Activated CD4-positive, CD25-positive, alpha-beta regulatory T cell treated with anti-CD3 and anti-CD28 coated beads, Interleukin-2, amount 50 U/mL, for 72 hours (primary cell): ENCODE measurements around the gene SRCAP.
"Not testable (repeated sequence)": the region's sequence is repeated elsewhere in the genome, so short reads cannot be mapped to it uniquely, and the experiment has no call there.

Experiments
- DNase-seq: peaks from one replicate; pipeline ENCODE4 v3.0.0; 2021

The SRCAP gene

DNA sequence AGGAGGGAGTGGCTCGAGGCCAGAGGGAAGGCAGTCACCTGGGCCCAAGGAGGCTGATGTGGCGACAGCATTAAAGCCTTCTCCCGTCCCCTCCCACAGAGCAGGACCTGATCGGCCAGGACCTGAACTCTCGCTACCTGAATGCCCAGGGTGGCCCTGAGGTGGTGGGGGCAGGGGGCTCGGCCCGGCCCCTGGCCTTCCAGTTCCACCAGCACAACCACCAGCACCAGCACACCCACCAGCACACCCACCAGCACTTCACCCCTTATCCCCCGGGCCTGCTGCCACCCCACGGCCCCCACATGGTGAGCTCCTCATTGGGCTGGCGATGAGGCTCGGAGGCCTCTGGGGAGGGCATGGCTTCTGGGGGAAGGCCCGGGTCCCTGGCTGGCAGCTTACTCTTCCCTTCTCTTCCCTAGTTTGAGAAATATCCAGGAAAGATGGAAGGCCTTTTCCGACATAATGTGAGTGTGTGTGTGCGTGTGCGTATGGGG, 34.3 kb upstream of the SRCAP start:
- no peak for DNase-seq

DNA sequence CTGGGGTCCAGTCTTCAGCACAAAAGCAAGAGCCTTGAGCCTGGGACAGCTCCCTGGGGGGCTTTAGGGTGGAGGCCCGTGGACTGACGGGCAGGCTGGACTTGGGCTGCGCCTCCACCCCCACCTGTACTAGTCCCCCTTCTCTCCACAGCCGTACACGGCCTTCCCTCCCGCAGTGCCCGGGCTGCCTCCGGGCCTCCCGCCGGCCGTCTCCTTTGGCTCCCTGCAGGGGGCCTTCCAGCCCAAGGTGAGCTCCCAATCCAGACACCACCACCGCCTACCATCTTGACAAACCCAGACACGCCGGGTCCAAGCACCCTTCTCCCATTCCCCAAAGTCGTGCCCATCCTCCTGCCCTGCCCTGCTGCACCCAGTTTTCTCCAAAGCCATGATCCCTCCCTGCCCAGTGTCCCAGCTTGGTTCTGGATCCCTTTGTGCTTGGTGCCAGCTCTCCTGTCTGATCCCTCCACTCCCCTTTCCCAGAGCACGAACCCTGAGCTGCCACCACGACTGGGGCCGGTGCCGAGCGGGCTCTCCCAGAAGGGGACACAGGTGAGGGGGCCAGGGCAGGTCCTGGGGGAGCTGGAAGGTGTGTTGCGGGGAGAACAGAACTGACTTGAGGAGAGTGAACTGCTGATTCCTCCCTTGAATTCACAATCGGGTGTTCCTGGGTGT, 33.7 kb upstream of the SRCAP start:
- no peak for DNase-seq

GRCh38 chr16:30665830-30666190, 33.2 kb upstream of the SRCAP start:
- no peak for DNase-seq

- no peak for DNase-seq
These were observed 32.3 kb upstream of the SRCAP start for GRCh38 chr16:30666681-30667080.

DNA sequence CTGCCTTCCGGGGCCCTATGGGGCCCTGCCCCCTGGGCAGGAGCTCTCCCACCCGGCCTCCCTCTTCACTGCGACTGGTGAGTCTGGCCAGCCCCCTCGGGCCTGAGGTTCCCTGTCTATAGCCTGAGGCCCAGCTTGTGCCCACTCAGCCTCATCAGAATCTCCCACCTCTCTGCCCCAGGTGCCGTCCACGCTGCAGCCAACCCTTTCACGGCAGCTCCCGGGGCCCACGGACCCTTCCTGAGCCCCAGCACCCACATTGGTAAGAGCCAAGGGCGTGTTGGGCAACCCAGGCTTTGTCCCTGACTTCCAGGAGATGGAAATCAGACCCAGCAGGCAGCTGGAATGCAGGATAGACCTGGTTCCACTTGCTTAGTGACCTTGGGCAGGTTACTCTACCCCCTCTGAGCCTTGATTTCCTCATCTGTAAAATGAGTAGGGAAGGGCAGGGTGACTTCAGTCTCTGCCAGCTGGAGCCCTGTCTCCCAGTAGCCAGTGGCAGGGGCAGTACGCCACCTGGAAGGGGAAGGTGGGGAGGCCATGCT, 31.5 kb upstream of the SRCAP start:
- no peak for DNase-seq

DNA sequence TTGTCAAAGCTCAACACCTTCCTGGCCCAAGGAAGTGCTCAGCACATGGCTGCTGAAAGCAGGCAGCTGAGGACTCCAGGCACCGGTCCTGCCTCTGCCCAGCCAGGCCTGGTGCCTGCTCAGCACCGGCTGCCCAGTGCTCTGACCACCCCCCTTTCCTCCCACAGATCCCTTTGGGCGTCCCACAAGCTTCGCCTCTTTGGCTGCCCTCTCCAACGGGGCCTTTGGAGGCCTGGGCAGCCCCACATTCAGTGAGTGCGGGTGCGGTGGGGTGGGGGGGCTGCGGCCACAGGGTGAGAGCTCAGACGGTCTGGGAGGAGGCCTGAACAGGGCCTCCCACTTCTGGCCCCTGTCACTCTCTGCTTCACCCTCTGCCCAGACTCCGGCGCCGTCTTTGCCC, 30.6 kb upstream of the SRCAP start:
- DNase-seq = no peak

- no peak for DNase-seq
These were observed 29.7 kb upstream of the SRCAP start for GRCh38 chr16:30669026-30669902.

GRCh38 chr16:30669903-30670824, 28.8 kb upstream of the SRCAP start:
- DNase-seq = no peak

DNA sequence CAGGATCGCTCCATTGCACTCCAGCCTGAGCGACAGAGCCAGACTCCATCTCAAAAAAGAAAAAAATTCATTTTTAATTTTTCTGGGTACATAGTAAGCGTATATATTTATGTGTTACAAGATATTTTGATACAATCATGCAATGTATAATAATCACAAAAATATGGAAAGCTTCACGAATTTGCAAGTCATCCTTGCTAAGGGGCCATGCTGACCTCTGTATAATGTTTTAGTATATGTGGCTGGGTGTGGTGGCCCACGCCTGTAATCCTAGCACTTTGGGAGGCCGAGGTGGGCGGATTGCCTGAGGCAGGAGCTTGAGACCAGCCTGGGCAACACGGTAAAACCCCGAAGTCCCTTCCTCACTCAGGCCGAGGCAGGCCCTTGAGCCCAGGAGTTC, 23.8 kb upstream of the SRCAP start:
- DNase-seq = no peak

GRCh38 chr16:30677931-30678585, 20.9 kb upstream of the SRCAP start:
- DNase-seq = no peak

DNA sequence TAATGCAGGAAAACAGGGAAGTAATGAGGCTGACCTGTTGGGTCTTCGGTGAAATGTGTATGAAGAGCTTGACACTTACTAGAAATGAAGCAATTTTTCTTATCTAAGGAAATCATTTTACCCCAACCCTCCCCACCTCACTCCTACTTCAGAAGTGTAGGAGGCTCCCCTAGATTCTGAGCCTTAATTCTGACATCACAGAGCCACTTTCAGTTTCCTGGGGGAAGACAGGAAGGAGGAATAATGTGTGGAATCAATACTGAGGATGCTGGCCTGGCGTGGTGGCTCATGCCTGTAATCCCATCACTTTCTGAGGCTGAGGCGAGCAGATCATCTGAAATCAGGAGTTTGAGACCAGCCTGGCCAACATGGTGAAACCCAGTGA, 20.4 kb upstream of the SRCAP start:
- DNase-seq = no peak

GRCh38 chr16:30680326-30680725, 18.6 kb upstream of the SRCAP start:
- DNase-seq = no peak

- DNase-seq = no peak
These were observed 10.3 kb upstream of the SRCAP start for GRCh38 chr16:30688701-30689100.

DNA sequence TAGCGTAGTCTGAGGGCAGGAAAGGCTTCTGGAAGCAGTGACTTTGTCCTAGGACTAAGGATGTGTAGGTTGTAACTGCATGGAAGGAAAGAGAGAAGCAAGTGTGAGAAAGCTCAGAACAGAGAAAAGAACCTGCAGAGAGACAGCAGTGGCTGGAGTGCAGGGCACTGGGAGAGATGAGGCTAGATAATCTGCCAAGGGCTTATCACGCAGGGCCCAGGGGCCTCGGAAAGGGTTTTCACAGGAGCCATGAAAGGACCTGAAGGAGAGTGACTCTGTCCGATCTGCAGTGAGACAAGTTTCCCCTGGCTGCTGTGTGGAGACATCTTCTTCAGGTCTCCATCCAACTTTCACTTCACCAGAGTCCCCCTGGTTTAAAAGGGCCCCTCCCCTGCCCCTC, 7.1 kb upstream of the SRCAP start:
- no peak for DNase-seq

DNA sequence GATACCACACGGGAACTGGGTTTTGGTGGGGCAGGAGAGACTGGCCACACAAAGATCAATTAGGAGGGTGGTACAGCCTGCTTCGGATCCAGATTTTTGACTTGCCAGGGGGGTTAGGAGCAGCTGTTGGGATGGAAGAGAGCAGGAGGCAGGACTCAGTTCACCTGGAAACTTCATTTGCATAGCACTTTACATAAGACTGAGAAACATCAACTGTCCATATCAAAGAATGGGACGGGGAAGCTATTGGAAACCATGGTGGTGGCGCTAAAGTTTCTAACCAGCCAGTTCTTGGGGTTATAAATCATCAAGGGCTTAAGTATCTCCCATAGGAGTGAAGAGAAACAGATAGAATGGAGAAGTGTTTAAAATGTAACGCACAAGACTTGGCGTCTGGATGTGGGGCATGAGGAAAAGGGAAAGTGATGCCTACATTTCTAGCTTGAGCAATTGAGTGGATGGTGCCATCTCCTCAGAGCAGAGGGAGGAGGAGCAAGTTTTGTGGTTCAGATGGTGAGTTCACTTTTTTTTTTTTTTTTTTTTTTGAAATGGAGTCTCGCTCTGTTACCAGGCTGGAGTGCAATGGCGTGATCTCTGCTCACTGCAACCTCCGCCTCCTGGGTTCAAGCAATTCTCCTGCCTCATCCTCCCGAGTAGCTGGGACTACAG, 6.4 kb upstream of the SRCAP start:
- DNase-seq = no peak

DNA sequence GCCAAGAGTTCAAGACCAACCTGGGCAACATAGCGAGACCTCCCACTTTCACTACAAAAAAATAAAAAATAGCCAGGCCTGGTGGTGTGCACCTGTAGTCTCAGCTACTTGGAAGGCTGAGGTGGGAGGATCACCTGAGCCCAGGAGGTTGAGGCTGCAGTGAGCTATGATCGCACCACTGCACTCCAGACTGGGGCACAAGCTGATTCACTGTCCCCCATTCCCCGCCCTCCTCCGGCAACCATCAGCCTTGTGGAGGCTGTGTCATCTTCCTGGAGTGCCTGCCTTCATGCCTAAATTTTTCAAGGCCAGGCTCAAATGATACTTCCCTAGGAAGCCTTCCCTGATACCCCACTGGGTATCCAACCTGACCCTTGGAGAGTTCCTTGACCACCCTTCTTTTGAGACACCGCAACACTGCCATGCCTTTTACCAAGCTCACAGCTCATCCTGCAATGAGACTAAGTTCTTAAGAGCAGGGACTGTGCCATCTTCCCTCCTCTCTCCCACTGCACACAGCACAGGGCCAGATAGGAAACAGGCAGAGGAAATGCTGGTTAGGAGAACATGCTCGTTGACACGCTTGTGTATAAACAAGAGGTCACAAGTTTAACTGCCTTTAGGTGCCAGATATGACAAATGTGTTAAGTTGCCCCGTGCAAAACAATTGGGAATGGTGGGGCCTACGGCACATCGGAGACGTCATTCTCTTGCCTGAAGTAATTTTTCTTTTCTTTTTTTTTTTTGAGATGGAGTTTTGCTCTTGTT, 3.9 kb upstream of the SRCAP start:
- DNase-seq = no peak

DNA sequence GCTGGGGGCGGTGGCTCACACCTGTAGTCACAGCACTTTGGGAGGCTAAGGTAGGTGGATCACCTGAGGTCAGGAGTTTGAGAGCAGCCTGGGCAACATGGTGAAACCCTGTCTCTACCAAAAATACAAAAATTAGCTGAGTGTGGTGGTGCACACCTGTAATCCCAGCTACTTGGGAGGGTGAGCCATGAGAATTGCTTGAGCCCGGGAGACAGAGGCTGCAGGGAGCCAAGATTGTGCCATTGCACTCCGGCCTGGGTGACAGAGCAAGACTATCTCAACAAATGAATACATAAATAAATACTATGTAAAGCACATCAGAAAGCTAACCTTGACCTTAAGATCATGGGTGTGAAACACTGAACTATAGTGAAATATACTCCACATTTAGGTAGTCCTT, 2.3 kb upstream of the SRCAP start:
- not testable (repeated sequence) for DNase-seq

DNA sequence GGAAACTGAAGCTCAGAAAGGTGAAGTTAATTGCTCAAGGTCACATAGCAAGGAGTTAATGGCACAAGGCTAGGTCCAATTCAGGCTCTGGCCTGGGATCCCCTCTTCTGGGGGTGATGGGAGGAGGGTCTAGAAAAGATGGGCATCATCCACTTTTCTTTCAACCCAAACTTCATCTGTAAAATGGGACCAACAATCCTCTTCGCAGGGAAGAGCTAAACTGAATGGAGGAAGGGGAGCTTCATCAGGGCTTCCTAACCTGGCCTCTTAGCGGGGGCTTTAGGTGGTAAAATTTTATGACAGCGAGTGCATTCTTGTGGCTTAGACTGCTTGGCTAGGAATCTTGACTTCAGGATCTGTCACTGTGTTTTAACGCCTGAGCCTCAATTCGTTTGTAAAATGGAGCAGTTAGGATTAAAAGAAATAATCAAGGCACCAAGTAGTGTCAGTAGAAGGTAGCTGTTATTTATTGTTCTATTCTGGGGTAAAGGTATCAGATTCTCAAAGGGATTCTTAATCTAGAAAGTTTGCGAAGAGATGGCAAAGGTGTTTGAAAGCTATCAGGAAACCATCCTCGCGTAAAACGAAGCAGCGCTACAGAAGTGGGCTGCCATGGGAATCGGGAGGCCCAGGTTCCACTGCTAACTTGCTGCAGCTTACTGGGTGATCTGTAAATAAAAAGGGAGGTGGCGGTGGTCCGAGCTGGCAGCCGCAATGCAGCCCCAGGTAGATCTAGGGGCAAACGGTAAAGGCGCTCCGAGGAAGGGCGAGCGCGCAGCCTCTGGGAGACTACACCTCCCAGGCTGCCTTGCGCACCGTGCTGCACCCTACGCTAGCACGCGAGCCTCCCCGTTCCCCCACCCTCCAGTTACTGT, 1.5 kb upstream of the SRCAP start:
- no peak for DNase-seq

DNA sequence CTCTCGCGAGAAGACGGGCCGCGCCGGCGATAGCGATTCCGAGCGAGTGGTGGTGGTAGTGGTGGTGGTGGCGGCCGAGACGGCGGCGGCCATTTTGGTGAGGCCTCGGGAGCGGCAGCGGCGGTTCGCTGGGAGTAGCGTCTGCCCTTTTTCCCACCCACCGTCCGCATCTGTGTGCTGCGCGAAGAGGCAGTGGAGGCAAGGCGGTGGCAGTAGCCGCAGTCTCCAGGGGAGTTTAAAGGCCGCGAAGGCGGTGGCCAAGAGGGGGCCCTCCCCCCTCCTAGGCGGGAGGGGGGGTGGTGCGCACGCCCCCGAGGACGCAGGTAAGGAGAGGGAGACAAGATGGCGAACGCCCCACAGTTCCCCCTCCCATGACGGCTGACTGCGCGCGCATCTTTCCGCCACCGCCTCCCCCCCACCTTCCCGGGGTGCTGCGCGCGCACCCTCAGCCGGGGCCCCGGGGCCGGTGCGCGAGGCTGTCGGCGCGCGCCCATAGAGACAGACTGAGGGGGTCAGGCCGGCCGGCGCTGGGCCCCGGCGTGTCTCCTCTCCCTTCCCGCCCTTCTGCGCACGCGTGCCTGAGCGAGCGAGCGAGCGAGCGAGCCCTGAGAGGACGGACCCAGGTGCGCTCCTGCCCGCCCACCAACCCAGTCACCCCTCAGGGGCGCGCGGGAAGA, 694 bp upstream of the SRCAP start:
- peak; percentile 99 for DNase-seq
